Kidney epithelial cell (primary cell): ENCODE measurements around the gene MPP2. TPM values are rescaled to one million over a fixed set of nuclear protein-coding genes. Genes with fewer than 3 reads are reported as not detected.
"Not testable (repeated sequence)": the region's sequence is repeated elsewhere in the genome, so short reads cannot be mapped to it uniquely, and the experiment has no call there.

Experiments
- DNase-seq: peaks from one replicate; pipeline ENCODE4 v3.0.0-alpha.2; 2010; ENCODE audit warnings: low read depth
- H3K27me3 ChIP-seq: 2 replicates; pipeline ENCODE4 v1.6.0; 2011; ENCODE audit warnings: low read length; ENCODE audit not compliant: control insufficient read depth, insufficient read depth
- H3K36me3 ChIP-seq: 2 replicates; pipeline ENCODE4 v1.5.1; 2011; ENCODE audit warnings: low read length; ENCODE audit not compliant: control insufficient read depth, insufficient read depth
- H3K4me3 ChIP-seq: 2 replicates; pipeline ENCODE4 v1.5.1; 2011; ENCODE audit warnings: low read depth, mild to moderate bottlenecking, control low read depth, low read length
- CTCF ChIP-seq: IDR thresholded peaks from 2 replicates; pipeline ENCODE4 v1.5.1; 2011; ENCODE audit warnings: mild to moderate bottlenecking, moderate library complexity, low read length, control low read depth, inconsistent platforms; ENCODE audit not compliant: insufficient read depth, poor library complexity, severe bottlenecking
- total RNA-seq: library from RNA; depleted of rRNA; stranded (reverse); fragments of >200 nt; gene quantifications from 2 replicates; pipeline ENCODE4 v1.2.3, GENCODE V29; 2015

MPP2 gene
- total RNA-seq, 1 donor from 2014 or later: 2.7 TPM

- peaks cover 22% of the 10 kb centered on the region for H3K27me3 ChIP-seq
- DNase-seq: no peak
- H3K36me3 ChIP-seq: no peaks in the 10 kb centered on the region
- no peak overlapping the region for H3K4me3 ChIP-seq
- TF ChIP-seq CTCF: no peak
Observed at GRCh38 chr17:43935926-43936261, 28.6 kb upstream of the MPP2 start.

- no peak for TF ChIP-seq CTCF
- Histone ChIP-seq H3K4me3 (no peak overlapping the region), H3K36me3 (no peaks in the 10 kb centered on the region), H3K27me3 (peaks cover 22% of the 10 kb centered on the region)
- DNase-seq: no peak
Observed at GRCh38 chr17:43935204-43935925, 28.0 kb upstream of the MPP2 start.

- H3K27me3 ChIP-seq: peaks cover 3% of the 10 kb centered on the region
Observed at GRCh38 chr17:43932923-43933322, 25.6 kb upstream of the MPP2 start.

GRCh38 chr17:43932357-43932756 is 25.0 kb upstream of the MPP2 start:
- DNase-seq: no peak

More at GRCh38 chr17:43932923-43933322, 25.6 kb upstream of the MPP2 start:
- H3K4me3 ChIP-seq: no peak overlapping the region
- H3K36me3 ChIP-seq: no peaks in the 10 kb centered on the region
- no peak for DNase-seq
- TF ChIP-seq CTCF: no peak

GRCh38 chr17:43931062-43931571 is 23.8 kb upstream of the MPP2 start:
- Histone ChIP-seq H3K4me3 (no peak overlapping the region), H3K27me3 (peaks cover 7% of the 10 kb centered on the region), H3K36me3 (no peaks in the 10 kb centered on the region)
- no peak for DNase-seq
- no peak for TF ChIP-seq CTCF

More at GRCh38 chr17:43932357-43932756, 25.0 kb upstream of the MPP2 start:
- TF ChIP-seq CTCF: no peak
- Histone ChIP-seq H3K27me3 (no peaks in the 10 kb centered on the region), H3K36me3 (no peaks in the 10 kb centered on the region), H3K4me3 (no peak overlapping the region)

GRCh38 chr17:43928609-43929008 is 21.3 kb upstream of the MPP2 start:
- no peaks in the 10 kb centered on the region for H3K36me3 ChIP-seq
- TF ChIP-seq CTCF: no peak
- DNase-seq: no peak
- peaks cover 20% of the 10 kb centered on the region for H3K27me3 ChIP-seq
- no peak overlapping the region for H3K4me3 ChIP-seq

GRCh38 chr17:43927929-43928328 is 20.6 kb upstream of the MPP2 start:
- not testable (repeated sequence) for DNase-seq, H3K4me3 ChIP-seq, H3K36me3 ChIP-seq
- peaks cover 20% of the 10 kb centered on the region for H3K27me3 ChIP-seq
